PC-3 (cell line): Measurements from ENCODE around the gene ADTRP.

Experiments used
- CTCF ChIP-seq: fragments of 300-600 bp; sonication (generic); conservative IDR thresholded peaks from 2 replicates; pipeline ENCODE4 v1.5.1; 2017; ENCODE audit warnings: antibody characterized with exemption, low read depth, mild to moderate bottlenecking, low read length
- EZH2 ChIP-seq: fragments of 300-600 bp; sonication (generic); IDR thresholded peaks from one replicate; pipeline ENCODE4 v1.6.1; 2017; ENCODE audit warnings: antibody characterized with exemption, mild to moderate bottlenecking, low read length; ENCODE audit not compliant: unreplicated experiment
- EZH2phosphoT487 ChIP-seq: fragments of 300-600 bp; sonication (generic); IDR thresholded peaks from 2 replicates; pipeline ENCODE4 v1.6.1; 2018; ENCODE audit warnings: mild to moderate bottlenecking, antibody characterized with exemption, low read length, borderline replicate concordance

GRCh38 chr6:11783524-11784064, 5.0 kb upstream of the ADTRP start:
- TF ChIP-seq EZH2 (no peak), CTCF (no peak), EZH2phosphoT487 (no peak)
